ENCODE measurements around the gene GYPE. TPM values are rescaled to one million over a fixed set of nuclear protein-coding genes. Genes with fewer than 3 reads are reported as not detected.
"Not testable (repeated sequence)": the region's sequence is repeated elsewhere in the genome, so short reads cannot be mapped to it uniquely, and the experiment has no call there.

Gene GYPE
- total RNA-seq, 1 donor from 2014 or later = not detected

DNA sequence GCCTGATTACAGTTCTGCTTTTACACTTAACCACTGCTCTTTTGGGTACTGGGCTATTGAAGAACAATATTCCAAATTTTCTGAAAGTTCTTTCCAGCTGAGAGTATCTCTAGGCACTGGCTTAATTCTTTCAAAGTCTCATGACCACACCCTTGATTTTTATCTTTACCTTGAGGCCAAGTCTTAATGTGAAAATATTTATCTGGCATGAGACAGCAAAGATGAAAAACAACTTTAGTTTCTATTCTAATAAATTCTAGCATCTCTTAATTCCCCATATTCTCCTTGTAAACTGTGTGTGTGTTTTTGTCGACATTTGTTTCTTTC lies 61.9 kb downstream of the GYPE start:
- H3K79me2 ChIP-seq (ENCODE audit: insufficient read depth, low read length); H3K4me3 ChIP-seq (ENCODE audit: insufficient read depth, low read depth, low read length); H3K36me3 Mint-ChIP-seq (ENCODE audit: low read depth, unreplicated experiment); H3K27me3 Mint-ChIP-seq (ENCODE audit: low read depth, unreplicated experiment); DNase-seq (ENCODE audit: low read depth); H3K27ac ChIP-seq (ENCODE audit: low read depth, low read length); H3K9ac ChIP-seq (ENCODE audit: low read length); H2AFZ ChIP-seq (ENCODE audit: low read depth, low read length); H3K9me3 ChIP-seq (ENCODE audit: insufficient read depth, low read depth, low read length); H3K4me3 Mint-ChIP-seq (ENCODE audit: unreplicated experiment); FAIRE-seq; H3K4me2 ChIP-seq (ENCODE audit: low read length); H3K4me1 Mint-ChIP-seq (ENCODE audit: low read depth, unreplicated experiment); H3K4me1 ChIP-seq (ENCODE audit: insufficient read depth, low read length); H3K27ac Mint-ChIP-seq (ENCODE audit: unreplicated experiment); H3K36me3 ChIP-seq (ENCODE audit: insufficient read depth, low read length); H4K20me1 ChIP-seq (ENCODE audit: insufficient read depth, low read length); H3K27me3 ChIP-seq (ENCODE audit: insufficient read depth, low read length); H3K9me3 Mint-ChIP-seq (ENCODE audit: unreplicated experiment): not testable (repeated sequence)

DNA sequence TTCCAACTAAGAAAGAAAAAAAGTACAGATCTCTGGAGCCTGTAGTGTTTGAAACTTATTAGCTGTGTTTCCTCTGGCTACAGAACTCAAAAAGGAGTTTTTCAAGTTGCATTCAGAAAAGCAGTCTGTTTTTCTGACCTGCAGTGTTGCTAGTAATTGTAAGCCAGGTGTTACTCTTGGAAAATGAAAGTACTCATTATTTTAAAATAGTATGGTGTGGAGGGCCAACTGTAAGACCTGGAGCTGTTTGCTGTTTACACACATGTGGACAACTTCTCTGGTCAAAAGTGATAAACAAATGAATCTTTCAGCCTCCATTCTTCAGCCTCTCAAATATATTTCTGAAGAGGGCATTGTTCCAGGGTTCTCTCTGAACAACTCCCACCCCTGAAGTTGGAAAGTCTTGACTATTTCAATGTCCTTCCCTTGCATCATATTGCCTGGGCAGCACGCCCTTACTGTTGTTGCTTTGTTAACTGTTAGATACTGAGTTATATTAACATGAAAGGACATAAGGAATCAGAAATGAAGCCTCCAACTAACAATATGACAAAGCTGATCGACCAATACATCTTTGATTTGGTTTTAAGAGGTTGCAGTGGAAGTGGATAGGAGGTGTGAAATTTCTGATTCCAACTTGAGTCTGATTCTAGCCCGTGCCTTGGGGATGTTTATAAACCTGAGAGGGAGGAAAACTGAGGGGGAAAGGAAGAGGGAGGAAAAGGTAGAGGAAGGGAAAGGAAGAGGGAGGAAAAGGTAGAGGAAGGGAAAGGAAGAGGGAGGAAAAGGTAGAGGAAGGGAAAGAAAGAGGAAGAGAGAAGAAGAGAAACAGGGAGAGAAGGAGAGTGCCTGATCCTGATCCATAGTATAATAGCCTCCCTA lies 62.5 kb downstream of the GYPE start:
- H4K20me1 ChIP-seq (ENCODE audit: insufficient read depth, low read length); FAIRE-seq; H3K36me3 Mint-ChIP-seq (ENCODE audit: low read depth, unreplicated experiment); H3K27me3 Mint-ChIP-seq (ENCODE audit: low read depth, unreplicated experiment); H3K4me3 Mint-ChIP-seq (ENCODE audit: unreplicated experiment); H3K27ac ChIP-seq (ENCODE audit: low read depth, low read length); H2AFZ ChIP-seq (ENCODE audit: low read depth, low read length); H3K79me2 ChIP-seq (ENCODE audit: insufficient read depth, low read length); H3K36me3 ChIP-seq (ENCODE audit: insufficient read depth, low read length); H3K4me1 Mint-ChIP-seq (ENCODE audit: low read depth, unreplicated experiment); H3K9me3 Mint-ChIP-seq (ENCODE audit: unreplicated experiment); DNase-seq (ENCODE audit: low read depth); H3K4me2 ChIP-seq (ENCODE audit: low read length); H3K9me3 ChIP-seq (ENCODE audit: insufficient read depth, low read depth, low read length); H3K9ac ChIP-seq (ENCODE audit: low read length); H3K27me3 ChIP-seq (ENCODE audit: insufficient read depth, low read length); H3K4me3 ChIP-seq (ENCODE audit: insufficient read depth, low read depth, low read length); H3K27ac Mint-ChIP-seq (ENCODE audit: unreplicated experiment); H3K4me1 ChIP-seq (ENCODE audit: insufficient read depth, low read length): not testable (repeated sequence)

DNA sequence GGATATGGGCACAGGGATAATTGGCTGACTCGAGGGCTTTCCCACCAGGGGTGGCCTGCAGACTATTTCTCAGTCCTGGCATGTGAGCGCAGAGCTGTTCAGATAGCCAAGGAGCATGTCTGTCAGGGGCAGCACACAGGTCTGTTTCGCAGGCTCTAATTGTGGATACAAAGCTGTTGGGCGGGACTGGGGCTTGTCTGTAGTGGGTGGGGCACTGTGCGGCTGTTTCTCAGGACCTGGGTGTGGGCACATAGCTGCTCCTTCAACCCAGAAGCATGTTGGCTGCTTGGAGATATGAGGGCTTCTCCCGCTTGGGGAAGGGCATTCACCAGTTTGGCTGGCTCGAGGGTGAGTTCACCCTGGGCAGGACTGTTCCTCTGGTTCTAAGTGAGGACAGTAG lies 65.9 kb downstream of the GYPE start:
- not testable (repeated sequence) for H3K27ac Mint-ChIP-seq (ENCODE audit: unreplicated experiment); H3K9me3 ChIP-seq (ENCODE audit: insufficient read depth, low read depth, low read length); H3K4me1 ChIP-seq (ENCODE audit: insufficient read depth, low read length); H3K4me3 ChIP-seq (ENCODE audit: insufficient read depth, low read depth, low read length); FAIRE-seq; H3K9ac ChIP-seq (ENCODE audit: low read length); H3K79me2 ChIP-seq (ENCODE audit: insufficient read depth, low read length); DNase-seq (ENCODE audit: low read depth); H4K20me1 ChIP-seq (ENCODE audit: insufficient read depth, low read length); H3K36me3 Mint-ChIP-seq (ENCODE audit: low read depth, unreplicated experiment); H3K27me3 ChIP-seq (ENCODE audit: insufficient read depth, low read length); H3K4me2 ChIP-seq (ENCODE audit: low read length); H3K9me3 Mint-ChIP-seq (ENCODE audit: unreplicated experiment); H3K4me1 Mint-ChIP-seq (ENCODE audit: low read depth, unreplicated experiment); H3K4me3 Mint-ChIP-seq (ENCODE audit: unreplicated experiment); H3K27ac ChIP-seq (ENCODE audit: low read depth, low read length); H2AFZ ChIP-seq (ENCODE audit: low read depth, low read length); H3K36me3 ChIP-seq (ENCODE audit: insufficient read depth, low read length); H3K27me3 Mint-ChIP-seq (ENCODE audit: low read depth, unreplicated experiment)

DNA sequence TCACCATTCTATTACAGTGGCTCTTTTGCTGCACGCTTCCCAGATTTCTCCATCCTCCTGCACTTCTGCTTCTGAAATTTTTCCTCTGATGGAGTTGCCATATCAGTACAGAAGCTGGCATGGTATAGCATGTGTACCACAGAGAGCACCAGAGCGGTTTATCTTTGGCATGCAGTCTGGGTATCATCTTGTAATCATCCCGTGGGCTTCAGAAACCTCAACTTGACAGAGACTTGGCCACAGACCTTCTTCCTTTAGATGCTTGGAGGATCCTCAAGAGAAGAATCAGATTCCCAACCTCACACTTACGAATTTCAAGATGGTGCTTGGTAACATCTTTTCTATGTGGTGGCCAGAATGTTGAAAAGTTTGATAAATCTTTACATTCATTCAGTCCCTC lies 71.2 kb downstream of the GYPE start:
- not testable (repeated sequence) for H3K4me2 ChIP-seq (ENCODE audit: low read length); H3K27me3 Mint-ChIP-seq (ENCODE audit: low read depth, unreplicated experiment)

DNA sequence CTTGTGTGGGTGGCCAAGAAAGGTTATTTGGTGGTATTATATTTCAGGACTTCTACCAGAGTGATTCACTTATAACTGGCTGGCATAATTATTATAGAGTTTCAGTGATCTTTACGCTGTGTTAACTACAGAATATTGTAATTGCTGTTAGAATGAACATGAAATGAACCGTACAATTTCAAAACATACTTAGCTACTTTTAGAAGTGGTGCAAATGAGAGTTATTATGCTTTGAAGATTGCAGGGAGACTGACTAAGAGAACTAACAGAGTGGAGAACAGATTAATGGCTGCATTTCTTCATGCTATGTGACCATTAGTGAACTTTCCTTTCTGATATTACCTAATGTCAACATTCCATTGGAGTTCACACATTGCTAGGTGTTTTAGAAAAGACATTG lies 71.7 kb downstream of the GYPE start:
- not testable (repeated sequence) for H3K36me3 ChIP-seq (ENCODE audit: insufficient read depth, low read length); H3K4me1 Mint-ChIP-seq (ENCODE audit: low read depth, unreplicated experiment); H3K9me3 ChIP-seq (ENCODE audit: insufficient read depth, low read depth, low read length); H2AFZ ChIP-seq (ENCODE audit: low read depth, low read length); H3K27me3 Mint-ChIP-seq (ENCODE audit: low read depth, unreplicated experiment); H3K27me3 ChIP-seq (ENCODE audit: insufficient read depth, low read length); H3K4me1 ChIP-seq (ENCODE audit: insufficient read depth, low read length); H3K36me3 Mint-ChIP-seq (ENCODE audit: low read depth, unreplicated experiment); DNase-seq (ENCODE audit: low read depth); H3K27ac ChIP-seq (ENCODE audit: low read depth, low read length); H3K27ac Mint-ChIP-seq (ENCODE audit: unreplicated experiment); FAIRE-seq; H3K4me3 Mint-ChIP-seq (ENCODE audit: unreplicated experiment); H3K9ac ChIP-seq (ENCODE audit: low read length); H3K79me2 ChIP-seq (ENCODE audit: insufficient read depth, low read length); H3K4me3 ChIP-seq (ENCODE audit: insufficient read depth, low read depth, low read length); H4K20me1 ChIP-seq (ENCODE audit: insufficient read depth, low read length); H3K4me2 ChIP-seq (ENCODE audit: low read length)
- H3K9me3 Mint-ChIP-seq (ENCODE audit: unreplicated experiment) = peaks cover 14% of the 10 kb centered on the region

More for the DNA sequence above, 71.2 kb downstream of the GYPE start:
- H2AFZ ChIP-seq (ENCODE audit: low read depth, low read length); H3K4me1 ChIP-seq (ENCODE audit: insufficient read depth, low read length); H3K27ac ChIP-seq (ENCODE audit: low read depth, low read length); H3K9me3 ChIP-seq (ENCODE audit: insufficient read depth, low read depth, low read length); H3K36me3 Mint-ChIP-seq (ENCODE audit: low read depth, unreplicated experiment); H3K9ac ChIP-seq (ENCODE audit: low read length); H4K20me1 ChIP-seq (ENCODE audit: insufficient read depth, low read length); H3K36me3 ChIP-seq (ENCODE audit: insufficient read depth, low read length); H3K4me3 ChIP-seq (ENCODE audit: insufficient read depth, low read depth, low read length); FAIRE-seq; H3K27ac Mint-ChIP-seq (ENCODE audit: unreplicated experiment); H3K79me2 ChIP-seq (ENCODE audit: insufficient read depth, low read length); H3K4me1 Mint-ChIP-seq (ENCODE audit: low read depth, unreplicated experiment); DNase-seq (ENCODE audit: low read depth); H3K27me3 ChIP-seq (ENCODE audit: insufficient read depth, low read length); H3K4me3 Mint-ChIP-seq (ENCODE audit: unreplicated experiment): not testable (repeated sequence)
- peaks cover 14% of the 10 kb centered on the region for H3K9me3 Mint-ChIP-seq (ENCODE audit: unreplicated experiment)

DNA sequence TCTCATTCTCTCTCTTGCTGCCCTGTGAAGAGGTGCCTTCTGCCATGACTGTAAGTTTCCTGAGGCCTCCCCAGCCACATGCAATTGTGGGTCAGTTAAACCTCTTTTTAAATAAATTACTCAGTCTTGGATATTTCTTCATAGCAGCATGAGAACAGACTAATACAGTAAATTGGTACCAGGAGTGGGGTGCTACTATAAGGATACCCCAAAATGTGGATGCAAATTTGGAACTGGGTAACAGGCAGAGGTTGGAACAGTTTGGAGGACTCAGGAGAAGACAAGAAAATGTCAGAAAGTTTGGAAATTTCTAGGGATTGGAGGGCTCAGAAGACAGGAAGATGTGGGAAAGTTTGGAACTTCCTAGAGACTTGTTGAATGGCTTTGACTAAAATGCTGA lies 74.8 kb downstream of the GYPE start:
- H4K20me1 ChIP-seq (ENCODE audit: insufficient read depth, low read length); H3K4me1 Mint-ChIP-seq (ENCODE audit: low read depth, unreplicated experiment); H3K27me3 Mint-ChIP-seq (ENCODE audit: low read depth, unreplicated experiment); H3K27me3 ChIP-seq (ENCODE audit: insufficient read depth, low read length); FAIRE-seq; H3K79me2 ChIP-seq (ENCODE audit: insufficient read depth, low read length); H3K4me3 Mint-ChIP-seq (ENCODE audit: unreplicated experiment); H3K36me3 ChIP-seq (ENCODE audit: insufficient read depth, low read length); H3K4me2 ChIP-seq (ENCODE audit: low read length); DNase-seq (ENCODE audit: low read depth); H3K4me3 ChIP-seq (ENCODE audit: insufficient read depth, low read depth, low read length); H3K9ac ChIP-seq (ENCODE audit: low read length); H2AFZ ChIP-seq (ENCODE audit: low read depth, low read length); H3K36me3 Mint-ChIP-seq (ENCODE audit: low read depth, unreplicated experiment); H3K27ac ChIP-seq (ENCODE audit: low read depth, low read length); H3K27ac Mint-ChIP-seq (ENCODE audit: unreplicated experiment); H3K4me1 ChIP-seq (ENCODE audit: insufficient read depth, low read length); H3K9me3 ChIP-seq (ENCODE audit: insufficient read depth, low read depth, low read length): not testable (repeated sequence)
- H3K9me3 Mint-ChIP-seq (ENCODE audit: unreplicated experiment) = peaks cover 14% of the 10 kb centered on the region

Data from astrocyte (in vitro differentiated cells and primary cell).